GM19395 (cell line): ENCODE results near the gene RAB1A.
"Not testable (repeated sequence)": the region's sequence is repeated elsewhere in the genome, so short reads cannot be mapped to it uniquely, and the experiment has no call there.

ENCODE experiments used
- ATAC-seq: cut with Tn5 transposase; IDR thresholded peaks from one replicate; pipeline ENCODE4 v1.9.1; 2021; ENCODE audit warnings: mild to moderate bottlenecking, moderate library complexity; ENCODE audit not compliant: unreplicated experiment

Gene RAB1A

GRCh38 chr2:65137197-65137775 is 7.4 kb upstream of the RAB1A start:
- ATAC-seq = no peak

GRCh38 chr2:65136253-65136652 is 6.3 kb upstream of the RAB1A start:
- ATAC-seq = no peak

- ATAC-seq = no peak
Measured at GRCh38 chr2:65134158-65134557, 4.3 kb upstream of the RAB1A start.

DNA sequence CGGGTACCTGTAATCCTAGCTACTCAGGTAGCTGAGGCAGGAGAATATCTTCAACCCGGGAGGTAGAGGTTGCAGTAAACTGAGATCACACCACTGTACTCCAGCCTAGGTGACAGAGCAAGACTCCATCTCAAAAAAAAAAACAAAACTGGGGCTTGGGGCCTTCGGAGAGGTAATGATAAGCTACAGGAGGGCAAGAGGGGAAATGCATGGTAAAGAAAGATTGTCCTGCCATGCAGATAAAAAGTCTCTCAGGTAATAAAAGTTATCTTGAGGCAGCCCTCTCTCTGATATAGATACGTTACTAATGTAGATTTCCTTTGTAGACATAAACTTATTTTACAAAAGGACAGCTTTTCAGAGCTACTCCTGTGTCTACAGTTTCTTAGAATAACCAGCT is 3.7 kb upstream of the RAB1A start:
- no peak for ATAC-seq

DNA sequence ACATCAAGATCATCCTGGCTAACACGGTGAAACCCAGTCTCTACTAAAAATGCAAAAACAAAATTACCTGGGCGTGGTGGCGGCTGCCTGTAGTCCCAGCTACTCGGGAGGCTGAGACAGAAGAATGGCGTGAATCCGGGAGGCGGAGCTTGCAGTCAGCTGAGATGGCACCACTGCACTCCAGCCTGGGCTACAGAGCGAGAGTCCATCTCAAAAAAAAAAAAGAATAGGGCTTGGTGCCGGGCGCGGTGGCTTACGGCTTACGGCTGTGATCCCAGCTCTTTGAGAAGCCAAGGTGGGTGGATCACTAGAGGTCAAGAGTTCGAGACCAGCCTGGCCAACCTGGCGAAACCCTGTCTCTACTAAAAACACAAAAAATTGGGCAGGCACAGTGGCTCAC is 3.0 kb upstream of the RAB1A start:
- not testable (repeated sequence) for ATAC-seq

- ATAC-seq = peak; percentile 39
Measured at GRCh38 chr2:65130664-65131175, 814 bp upstream of the RAB1A start.

DNA sequence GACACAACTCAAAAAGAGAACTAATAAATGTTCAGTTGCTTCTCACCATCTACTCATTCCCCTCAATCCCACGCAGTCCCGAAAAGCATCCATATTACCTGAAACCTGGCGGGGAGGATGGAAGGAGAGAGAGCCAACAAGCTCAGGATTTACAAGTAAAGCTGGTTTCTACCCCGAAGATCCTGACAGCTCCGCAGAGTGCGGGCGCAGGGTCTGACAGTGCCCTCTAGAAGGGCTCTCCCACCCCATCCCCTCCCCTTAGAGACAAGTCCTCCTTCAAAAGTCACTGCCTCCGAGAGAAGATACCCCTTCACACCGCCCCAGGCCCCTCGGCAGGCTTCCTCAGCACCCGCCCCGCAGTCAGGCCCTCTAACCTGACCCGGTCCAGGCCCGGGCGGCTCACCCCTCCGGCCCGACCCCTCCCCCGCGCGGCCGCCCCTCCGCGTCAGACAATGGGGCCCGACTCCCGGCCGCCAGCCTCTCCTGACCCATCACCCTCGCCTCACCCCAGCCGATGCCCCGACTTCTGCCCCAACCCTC is 550 bp downstream of the RAB1A start:
- no peak for ATAC-seq

DNA sequence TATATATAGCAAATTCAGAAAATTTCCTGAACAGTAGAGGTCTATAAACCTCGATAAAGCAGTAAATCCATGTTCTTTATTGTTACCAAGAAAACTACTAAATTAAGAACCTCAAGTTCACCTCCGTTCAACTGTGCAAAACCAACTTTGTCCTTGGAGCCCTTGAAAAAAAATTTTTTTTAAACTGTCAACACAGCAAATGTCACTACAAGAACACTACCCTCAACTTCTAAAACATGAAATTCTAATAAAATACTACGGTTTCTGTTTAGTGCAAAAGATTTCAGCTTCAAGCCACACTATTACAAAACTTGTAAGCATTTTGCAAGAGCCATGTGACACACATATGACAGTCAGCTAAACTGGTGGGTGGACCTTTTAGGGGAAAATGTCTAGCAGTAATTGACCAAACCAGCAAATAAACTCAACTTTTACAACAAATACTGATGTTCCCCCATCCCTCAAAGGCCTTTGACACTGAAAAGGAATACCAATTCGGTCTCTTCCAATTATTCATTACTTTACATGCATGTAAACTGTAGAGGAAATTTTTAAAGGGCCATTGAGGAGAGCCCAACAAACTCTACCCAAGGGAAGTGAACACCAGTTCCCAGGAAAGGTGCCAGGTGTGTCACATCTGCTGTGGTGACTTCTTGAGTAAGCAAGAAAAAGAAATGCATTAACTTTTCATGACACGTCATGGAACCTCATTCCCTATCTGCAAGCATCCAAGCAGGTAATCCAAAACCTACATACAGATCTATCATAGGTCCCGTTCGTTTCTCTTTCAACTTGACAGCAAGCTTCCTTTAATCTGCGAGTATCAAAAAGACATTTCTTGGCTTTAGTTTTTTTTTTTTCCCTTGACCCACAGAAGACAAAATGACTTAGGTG is 1.4 kb downstream of the RAB1A start:
- no peak for ATAC-seq

DNA sequence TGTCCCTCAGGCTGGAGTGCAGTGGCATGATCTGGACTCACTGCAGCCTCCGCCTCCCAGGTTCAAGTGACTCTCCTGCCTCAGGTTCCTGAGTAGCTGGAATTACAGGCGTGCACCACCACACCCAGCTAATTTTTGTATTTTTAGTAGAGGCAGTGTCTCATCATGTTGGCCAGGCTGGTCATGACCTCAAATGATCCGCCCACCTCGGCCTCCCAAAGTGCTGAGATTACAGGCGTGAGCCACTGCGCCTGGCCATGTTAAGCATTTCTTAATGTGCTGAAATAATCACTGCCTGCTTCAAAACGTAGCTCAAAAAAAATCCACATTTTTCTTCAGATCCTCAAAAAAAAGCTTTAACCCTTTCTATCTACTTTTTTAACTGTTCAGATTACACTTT is 4.4 kb downstream of the RAB1A start:
- ATAC-seq = not testable (repeated sequence)

DNA sequence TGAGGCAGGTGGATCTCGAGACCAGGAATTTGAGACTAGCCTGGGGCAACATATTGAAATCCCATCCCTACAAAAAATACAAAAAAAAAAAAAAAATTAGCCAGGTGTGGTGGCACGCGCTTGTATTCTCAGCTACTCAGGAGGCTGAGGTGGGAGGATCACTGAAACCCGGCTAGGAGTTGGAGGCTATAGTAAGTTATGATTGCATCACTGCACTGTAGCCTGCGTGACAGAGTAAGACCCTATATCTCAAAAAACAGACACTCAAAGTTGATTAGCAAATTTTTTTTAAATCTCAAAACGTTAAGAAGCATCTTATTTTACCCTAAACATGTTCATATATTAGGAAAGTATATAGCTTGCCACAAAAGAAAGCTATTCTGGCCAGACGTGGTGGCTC is 7.6 kb downstream of the RAB1A start:
- ATAC-seq = no peak

DNA sequence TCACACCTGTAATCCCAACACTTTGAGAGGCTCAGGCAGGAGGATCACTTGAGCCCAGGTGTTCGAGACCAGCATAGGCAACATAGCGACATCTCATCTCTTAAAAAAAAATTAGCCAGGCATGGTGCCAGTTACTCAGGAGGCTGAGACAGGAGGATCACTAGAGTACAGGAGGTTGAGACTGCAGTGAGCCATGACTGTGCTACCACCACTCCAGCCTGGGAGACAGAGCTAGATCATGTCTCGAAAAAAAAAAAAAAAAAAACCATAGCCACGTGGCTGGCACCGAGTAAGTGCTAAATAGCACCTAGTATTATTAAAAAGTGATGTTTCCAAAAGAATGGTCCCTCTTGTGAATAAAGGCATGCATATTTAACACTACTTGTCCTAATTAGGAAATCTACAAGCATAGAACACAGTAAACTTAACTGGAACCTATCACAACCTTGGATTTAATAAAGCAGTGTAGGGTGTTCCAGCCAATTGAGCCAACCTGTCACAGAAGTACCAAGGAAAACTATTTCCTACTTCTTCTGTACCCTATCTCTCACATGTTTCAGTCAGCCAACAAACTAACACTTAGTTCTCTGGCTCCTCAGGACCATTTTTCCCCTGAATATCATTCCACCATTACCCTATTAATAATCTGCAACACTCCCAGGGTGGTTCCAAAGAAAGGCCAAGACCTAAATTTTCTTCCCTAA is 8.8 kb downstream of the RAB1A start:
- ATAC-seq = no peak

DNA sequence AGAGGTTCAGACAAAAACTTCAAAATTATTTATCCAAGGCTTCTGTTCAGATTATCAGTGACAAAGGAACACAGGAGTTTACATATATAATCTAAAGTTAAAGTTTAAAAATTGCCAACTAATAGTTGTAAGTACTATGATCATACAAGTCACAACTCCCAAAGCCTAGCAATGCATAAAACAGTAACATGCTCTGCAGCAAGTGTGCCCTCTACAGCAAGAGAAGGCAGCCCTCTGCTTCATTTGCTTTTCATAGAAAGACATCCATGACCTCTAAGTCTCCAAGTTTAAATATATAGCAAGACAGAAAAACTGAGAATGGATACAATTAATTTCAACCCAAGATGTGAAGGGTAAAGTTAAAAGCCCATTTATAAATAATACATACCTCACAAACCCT is 13.3 kb downstream of the RAB1A start:
- ATAC-seq = no peak

GRCh38 chr2:65114921-65115320 is 15.0 kb downstream of the RAB1A start:
- no peak for ATAC-seq

GRCh38 chr2:65113816-65114215 is 16.1 kb downstream of the RAB1A start:
- ATAC-seq = no peak

DNA sequence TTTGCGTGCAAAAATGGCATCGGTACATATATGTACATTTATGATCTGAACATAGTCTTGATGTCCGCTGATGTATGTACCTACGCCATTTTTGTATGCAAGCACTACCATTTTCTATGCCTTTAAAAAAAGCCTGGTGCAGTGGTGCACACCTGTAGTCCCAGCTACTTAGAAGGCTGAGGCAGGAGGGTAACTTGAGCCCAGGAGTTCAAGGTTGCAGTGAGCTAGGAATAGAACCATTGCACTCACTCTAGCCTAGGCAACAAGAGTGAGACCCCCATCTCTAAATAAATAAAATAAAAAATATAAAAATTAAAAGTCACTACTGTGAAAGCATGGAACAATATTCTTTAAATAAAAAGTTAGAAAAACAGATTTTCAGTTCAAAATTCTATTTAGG is 16.7 kb downstream of the RAB1A start:
- no peak for ATAC-seq

GRCh38 chr2:65112633-65113032 is 17.3 kb downstream of the RAB1A start:
- ATAC-seq = no peak

GRCh38 chr2:65108780-65109179 is 21.1 kb downstream of the RAB1A start:
- ATAC-seq = no peak

DNA sequence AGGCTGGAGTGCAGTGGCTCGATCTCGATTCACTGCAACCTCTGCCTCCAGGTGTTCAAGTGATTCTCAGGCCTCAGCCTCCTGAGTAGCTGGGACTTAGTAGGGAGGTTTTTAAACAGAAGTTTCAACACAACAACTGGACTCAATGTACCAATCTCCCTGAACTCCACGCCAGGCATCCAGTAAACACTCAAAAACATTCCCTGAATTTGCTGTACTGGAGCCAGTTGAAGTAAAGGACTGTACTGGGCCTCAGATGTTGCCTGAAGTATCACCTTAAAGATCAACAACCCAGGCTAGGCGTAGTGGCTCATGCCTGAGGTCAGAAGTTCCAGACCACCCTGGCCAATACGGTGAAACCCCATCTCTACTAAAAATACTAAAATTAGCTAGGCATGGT is 22.4 kb downstream of the RAB1A start:
- ATAC-seq = no peak

DNA sequence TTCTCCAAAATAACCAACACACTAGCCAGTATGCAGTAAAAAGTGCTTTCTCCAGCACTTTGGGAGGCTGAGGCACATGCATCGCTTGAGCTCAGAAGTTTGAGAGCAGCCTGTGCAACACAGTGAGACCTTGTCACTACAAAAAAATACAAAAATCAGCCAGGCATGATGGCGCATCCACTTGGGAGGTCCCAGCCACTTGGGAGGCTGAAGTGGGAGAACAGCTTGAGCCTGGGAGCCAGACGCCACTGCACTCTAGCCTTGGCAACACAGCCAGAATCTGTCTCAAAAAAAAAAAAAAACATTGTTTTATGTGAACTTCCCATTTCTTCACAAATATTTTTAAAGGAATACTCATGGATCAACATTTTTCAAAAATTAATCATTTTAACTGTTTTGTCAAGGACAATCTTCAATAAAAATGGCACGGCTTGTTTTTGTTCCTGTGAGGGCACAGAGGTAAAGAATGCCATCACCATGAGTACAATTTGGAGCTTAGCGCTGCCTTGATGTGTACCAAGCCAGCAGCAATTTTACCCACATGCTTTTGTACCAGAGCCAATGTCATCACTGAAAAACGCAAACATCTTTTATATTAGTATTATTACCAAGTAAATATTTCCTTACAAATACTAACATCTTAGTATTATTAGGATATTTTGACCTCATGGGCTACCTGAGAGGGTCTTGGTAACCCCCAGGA is 26.7 kb downstream of the RAB1A start:
- no peak for ATAC-seq

DNA sequence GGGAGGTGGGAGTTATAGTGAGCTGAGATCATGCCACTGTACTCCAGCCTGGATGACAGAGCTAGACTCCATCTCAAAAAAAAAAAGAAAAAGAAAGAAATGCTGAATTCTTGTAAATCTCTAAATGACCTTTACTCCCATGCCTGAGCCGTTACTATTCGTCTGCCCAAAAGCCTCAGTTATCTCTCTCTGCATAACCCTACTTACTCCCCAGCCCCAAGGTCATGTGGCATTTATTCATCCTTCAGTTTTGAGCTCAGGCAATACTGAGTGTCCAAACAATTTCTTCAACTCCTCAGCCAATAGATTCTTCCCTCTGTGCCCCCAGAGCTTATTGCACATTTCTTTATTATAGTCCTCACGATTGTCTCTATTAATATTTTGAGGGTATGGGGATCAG is 28.8 kb downstream of the RAB1A start:
- no peak for ATAC-seq

DNA sequence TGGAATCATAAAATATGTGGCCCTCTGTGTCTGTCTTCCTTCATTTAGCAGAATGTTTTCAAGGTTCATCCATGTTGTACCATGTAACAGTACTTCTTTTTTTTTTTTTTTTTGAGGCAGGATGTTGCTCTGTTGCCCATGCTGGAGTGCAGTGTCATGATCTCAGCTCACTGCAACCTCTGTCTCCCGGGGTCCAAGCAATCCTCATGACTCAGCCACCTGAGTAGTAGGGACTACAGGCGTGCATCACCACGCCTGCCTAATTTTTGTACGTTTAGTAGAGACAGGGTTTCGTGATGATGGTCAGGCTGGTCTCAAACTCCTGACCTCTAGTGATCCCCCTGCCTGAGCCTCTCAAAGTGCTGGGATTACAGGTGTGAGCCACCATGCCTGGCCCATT is 31.2 kb downstream of the RAB1A start:
- ATAC-seq = no peak
